Activated naive CD4-positive, alpha-beta T cell treated with anti-CD3 and anti-CD28 coated beads, Interleukin-2, amount 50 U/mL, for 72 hours (primary cell): Measurements from ENCODE around the gene BAG3. TPM values are rescaled to one million over a fixed set of nuclear protein-coding genes. Genes with fewer than 3 reads are reported as not detected.

Experiments used
- ATAC-seq, 2 donors: fragments of 150-1000 bp; cut with Tn5 transposase; 2 replicates each; pipeline ENCODE4 v1.10.0; 2021; ENCODE audit warnings: mild to moderate bottlenecking in 2 of 2, moderate library complexity in 2 of 2
- DNase-seq, 2 donors: peaks; one replicate each; pipeline ENCODE4 v3.0.0; 2021 to 2022; ENCODE audit warnings: low spot score in 2 of 2
- H3K27ac Mint-ChIP-seq, 2 donors: one replicate each; pipeline ENCODE4 v1.8.0; 2022; ENCODE audit warnings: mild to moderate bottlenecking in 2 of 2, mixed read lengths in 2 of 2
- H3K36me3 Mint-ChIP-seq, 2 donors: one replicate each; pipeline ENCODE4 v1.8.0; 2022; ENCODE audit warnings: mixed read lengths in 2 of 2
- H3K9me3 Mint-ChIP-seq, 2 donors: one replicate each; pipeline ENCODE4 v1.8.0; 2022; ENCODE audit warnings: mixed read lengths in 2 of 2
- total RNA-seq, 2 donors: library from RNA; stranded (reverse); gene quantifications; one replicate each; pipeline ENCODE4 v1.2.3, GENCODE V29; 2022

The BAG3 gene
- total RNA-seq, 2 donors from 2014 or later, result 25.5 to 31.9 TPM

DNA sequence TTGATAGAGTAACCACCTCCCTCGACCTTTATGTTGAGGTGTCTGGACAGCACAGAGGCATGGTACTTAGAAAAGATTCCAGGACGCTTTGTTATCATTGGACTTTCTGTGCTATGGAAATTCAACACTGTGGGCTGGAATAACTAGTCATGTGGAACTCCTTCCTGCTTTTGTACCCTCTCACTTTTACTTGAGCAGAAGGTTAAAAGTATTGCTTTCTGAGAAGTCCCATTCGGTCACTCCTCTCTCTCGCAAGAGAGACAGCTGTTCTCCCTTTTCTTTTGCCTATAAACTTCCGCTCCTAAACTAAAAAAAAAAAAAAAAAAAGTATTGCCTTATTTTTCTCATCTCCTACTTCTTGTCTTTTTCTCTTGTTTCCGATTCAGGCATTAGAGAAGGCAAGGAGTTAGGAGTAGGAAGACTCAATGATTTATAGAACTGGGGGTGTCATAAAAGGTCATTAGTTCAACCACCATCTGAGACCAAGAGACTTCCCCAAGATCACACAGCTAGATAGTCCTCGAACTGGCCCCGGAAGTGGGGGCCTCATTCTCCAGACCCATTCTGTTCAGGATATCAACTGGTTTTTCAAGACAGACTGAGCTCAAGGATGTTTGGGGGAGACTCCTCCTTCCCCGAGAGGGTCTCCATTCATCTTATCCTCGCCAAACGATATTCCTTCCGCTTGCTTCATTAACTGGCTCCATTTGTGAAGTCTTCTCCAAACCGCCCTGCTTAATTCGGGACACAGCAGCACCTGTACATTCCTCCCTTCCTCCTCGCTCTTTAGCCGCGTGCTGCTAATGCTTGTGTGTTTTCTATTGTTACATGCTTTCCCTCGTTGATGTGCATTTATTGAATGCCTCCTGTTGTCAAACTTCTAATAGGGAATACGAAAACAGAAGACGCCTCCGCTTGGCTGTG is 73.7 kb downstream of the BAG3 start:
- ATAC-seq, result no peak
- Mint-ChIP-seq H3K27ac (peak overlapping the region; percentile 33 to 99), H3K36me3 (peaks cover 12 to 17% of the 10 kb centered on the region in 2 donors), H3K9me3 (peaks cover 0 to 5% of the 10 kb centered on the region in 2 donors)
- no peak for DNase-seq

DNA sequence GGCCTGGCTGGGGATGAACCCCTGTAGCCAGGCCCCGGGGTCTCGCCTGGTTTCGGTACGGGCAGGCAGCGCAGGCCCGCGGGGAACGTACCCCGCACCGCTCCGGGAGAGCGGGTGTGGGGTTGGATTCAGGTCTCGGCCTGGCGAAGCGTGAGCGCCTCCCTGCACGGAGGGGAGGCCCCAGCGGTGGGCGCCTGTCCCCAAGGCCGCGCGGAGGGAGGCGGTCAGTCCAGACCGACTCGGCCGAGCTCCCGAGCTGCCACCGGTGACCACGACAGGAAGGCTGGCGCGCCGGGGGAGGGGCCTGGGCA is 74.3 kb downstream of the BAG3 start:
- Mint-ChIP-seq H3K36me3 (peaks cover 12 to 20% of the 10 kb centered on the region in 2 donors), H3K9me3 (peaks cover 0 to 5% of the 10 kb centered on the region in 2 donors), H3K27ac (peak overlapping the region in 1 of 2 donors; percentile 99)
- no peak for DNase-seq
- no peak for ATAC-seq

GRCh38 chr10:119725828-119726675 is 74.9 kb downstream of the BAG3 start, which contains the start of gene INPP5F:
TSS of gene INPP5F (plus strand) at chr10:119726050. CDS start at chr10:119726263, 213 bp downstream.
- Mint-ChIP-seq H3K27ac (peak within 1 kb of the TSS; percentile 88 to 99), H3K9me3 (peaks cover 0 to 5% of the 10 kb centered on the region in 2 donors), H3K36me3 (peaks cover 12 to 18% of the 10 kb centered on the region in 2 donors)
- ATAC-seq, result peak; percentile 90 to 95
- DNase-seq, result peak; percentile 98 to 100

DNA sequence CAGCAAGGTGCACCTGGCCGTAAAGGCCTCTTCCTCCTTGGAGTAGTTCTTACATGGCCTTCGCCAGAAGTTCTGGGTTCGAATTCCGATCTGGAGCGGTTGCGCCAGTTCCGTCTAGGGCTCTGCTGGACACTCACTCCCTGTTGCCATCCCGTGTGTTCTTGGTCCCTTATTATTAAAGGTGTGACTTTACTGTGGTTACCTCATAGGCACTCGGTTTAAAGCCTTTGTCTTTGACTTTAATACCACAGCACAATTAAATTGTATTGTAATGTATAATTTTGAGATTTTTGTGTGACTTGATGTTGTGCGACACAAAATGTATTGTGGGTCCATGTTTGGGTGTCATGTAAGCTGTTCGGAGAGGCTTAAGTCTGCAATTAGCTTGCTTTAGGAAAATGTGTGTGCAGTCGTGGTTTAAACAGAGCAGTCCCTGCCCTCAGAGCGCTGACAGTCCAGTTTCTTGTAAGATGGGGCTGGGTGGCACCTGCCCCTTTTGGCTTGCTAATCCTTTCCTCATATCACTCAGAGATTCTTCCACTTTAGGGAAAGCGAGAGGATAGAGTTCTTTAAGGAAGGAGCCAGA is 75.6 kb downstream of the BAG3 start:
- DNase-seq, result no peak
- H3K36me3 Mint-ChIP-seq, result peaks cover 12 to 18% of the 10 kb centered on the region in 2 donors

More for the DNA sequence above, 75.6 kb downstream of the BAG3 start:
- peaks cover 0 to 5% of the 10 kb centered on the region in 2 donors for H3K9me3 Mint-ChIP-seq
- no peak for ATAC-seq
- H3K27ac Mint-ChIP-seq, result peak overlapping the region; percentile 88 to 90

Other genes starting within 250 kb of the BAG3 start
- gene RGS10, start 108.7 kb upstream of the BAG3 start, total RNA-seq, result 100 to 1,000 TPM; 183 to 251 TPM
- 100 to 1,000 TPM; 208 to 219 TPM for gene TIAL1, start 54.4 kb upstream of the BAG3 start, total RNA-seq
- gene INPP5F, start 74.7 kb downstream of the BAG3 start, total RNA-seq, result 10 to 100 TPM; 23.0 to 27.3 TPM
- 10 to 100 TPM; 51.8 to 84.6 TPM for gene MCMBP, start 221.5 kb downstream of the BAG3 start, total RNA-seq
- 10 to 100 TPM; 59.5 to 71.0 TPM for gene SEC23IP, start 241.3 kb downstream of the BAG3 start, total RNA-seq